ENCODE results near the gene PBOV1.

Gene PBOV1

DNA sequence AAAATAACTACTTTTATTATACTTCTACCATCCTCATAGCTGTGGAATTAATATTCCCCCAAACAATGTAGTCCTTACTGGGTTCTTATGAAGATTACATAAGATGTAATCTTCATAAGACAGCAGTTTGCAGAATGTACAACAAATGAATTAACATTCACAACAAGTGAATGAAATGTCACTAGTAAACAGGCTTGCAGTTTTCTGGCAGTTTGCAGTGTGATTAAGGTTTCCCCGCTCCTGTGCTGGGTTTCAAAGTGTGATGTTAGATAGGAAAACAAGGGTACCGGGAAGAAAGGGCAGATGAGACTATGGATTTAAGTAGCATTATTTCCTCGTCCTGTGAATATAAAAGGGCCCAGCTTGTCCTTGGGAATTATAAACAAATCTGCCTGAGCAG, 34.1 kb downstream of the PBOV1 start:
- ATAC-seq, result no peak
- TF ChIP-seq, protein P1, sequence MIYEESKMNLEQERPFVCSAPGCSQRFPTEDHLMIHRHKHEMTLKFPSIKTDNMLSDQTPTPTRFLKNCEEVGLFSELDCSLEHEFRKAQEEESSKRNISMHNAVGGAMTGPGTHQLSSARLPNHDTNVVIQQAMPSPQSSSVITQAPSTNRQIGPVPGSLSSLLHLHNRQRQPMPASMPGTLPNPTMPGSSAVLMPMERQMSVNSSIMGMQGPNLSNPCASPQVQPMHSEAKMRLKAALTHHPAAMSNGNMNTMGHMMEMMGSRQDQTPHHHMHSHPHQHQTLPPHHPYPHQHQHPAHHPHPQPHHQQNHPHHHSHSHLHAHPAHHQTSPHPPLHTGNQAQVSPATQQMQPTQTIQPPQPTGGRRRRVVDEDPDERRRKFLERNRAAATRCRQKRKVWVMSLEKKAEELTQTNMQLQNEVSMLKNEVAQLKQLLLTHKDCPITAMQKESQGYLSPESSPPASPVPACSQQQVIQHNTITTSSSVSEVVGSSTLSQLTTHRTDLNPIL (CRISPR knock-in tag; IDR thresholded peaks at IDR 0.05; ENCODE audit: low read depth), result no peak
- TF ChIP-seq CSDC2 (CRISPR knock-in tag; IDR thresholded peaks at IDR 0.05) (no peak), ZNF565 (CRISPR knock-in tag; conservative IDR thresholded peaks at IDR 0.05; ENCODE audit: low read depth) (no peak), TOX (CRISPR knock-in tag; IDR thresholded peaks at IDR 0.05; ENCODE audit: borderline replicate concordance) (no peak), TCF4 (CRISPR knock-in tag; IDR thresholded peaks at IDR 0.05; ENCODE audit: borderline replicate concordance) (no peak), ZFP30 (CRISPR knock-in tag; IDR thresholded peaks at IDR 0.05) (no peak), ZFP3 (CRISPR knock-in tag; IDR thresholded peaks at IDR 0.05) (no peak), OSR1 (CRISPR knock-in tag; IDR thresholded peaks at IDR 0.05) (no peak), RARB (CRISPR knock-in tag; IDR thresholded peaks at IDR 0.05) (no peak), ZNF70 (CRISPR knock-in tag; IDR thresholded peaks at IDR 0.05) (no peak), GLIS3 (CRISPR knock-in tag; IDR thresholded peaks at IDR 0.05) (no peak)
- TF ChIP-seq, protein P2, sequence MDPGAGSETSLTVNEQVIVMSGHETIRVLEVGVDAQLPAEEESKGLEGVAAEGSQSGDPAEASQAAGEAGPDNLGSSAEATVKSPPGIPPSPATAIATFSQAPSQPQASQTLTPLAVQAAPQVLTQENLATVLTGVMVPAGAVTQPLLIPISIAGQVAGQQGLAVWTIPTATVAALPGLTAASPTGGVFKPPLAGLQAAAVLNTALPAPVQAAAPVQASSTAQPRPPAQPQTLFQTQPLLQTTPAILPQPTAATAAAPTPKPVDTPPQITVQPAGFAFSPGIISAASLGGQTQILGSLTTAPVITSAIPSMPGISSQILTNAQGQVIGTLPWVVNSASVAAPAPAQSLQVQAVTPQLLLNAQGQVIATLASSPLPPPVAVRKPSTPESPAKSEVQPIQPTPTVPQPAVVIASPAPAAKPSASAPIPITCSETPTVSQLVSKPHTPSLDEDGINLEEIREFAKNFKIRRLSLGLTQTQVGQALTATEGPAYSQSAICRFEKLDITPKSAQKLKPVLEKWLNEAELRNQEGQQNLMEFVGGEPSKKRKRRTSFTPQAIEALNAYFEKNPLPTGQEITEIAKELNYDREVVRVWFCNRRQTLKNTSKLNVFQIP (CRISPR knock-in tag; IDR thresholded peaks at IDR 0.05; ENCODE audit: borderline replicate concordance, low read depth), result no peak
- TF ChIP-seq, protein P3, sequence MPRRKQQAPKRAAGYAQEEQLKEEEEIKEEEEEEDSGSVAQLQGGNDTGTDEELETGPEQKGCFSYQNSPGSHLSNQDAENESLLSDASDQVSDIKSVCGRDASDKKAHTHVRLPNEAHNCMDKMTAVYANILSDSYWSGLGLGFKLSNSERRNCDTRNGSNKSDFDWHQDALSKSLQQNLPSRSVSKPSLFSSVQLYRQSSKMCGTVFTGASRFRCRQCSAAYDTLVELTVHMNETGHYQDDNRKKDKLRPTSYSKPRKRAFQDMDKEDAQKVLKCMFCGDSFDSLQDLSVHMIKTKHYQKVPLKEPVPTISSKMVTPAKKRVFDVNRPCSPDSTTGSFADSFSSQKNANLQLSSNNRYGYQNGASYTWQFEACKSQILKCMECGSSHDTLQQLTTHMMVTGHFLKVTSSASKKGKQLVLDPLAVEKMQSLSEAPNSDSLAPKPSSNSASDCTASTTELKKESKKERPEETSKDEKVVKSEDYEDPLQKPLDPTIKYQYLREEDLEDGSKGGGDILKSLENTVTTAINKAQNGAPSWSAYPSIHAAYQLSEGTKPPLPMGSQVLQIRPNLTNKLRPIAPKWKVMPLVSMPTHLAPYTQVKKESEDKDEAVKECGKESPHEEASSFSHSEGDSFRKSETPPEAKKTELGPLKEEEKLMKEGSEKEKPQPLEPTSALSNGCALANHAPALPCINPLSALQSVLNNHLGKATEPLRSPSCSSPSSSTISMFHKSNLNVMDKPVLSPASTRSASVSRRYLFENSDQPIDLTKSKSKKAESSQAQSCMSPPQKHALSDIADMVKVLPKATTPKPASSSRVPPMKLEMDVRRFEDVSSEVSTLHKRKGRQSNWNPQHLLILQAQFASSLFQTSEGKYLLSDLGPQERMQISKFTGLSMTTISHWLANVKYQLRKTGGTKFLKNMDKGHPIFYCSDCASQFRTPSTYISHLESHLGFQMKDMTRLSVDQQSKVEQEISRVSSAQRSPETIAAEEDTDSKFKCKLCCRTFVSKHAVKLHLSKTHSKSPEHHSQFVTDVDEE (CRISPR knock-in tag; IDR thresholded peaks at IDR 0.05), result no peak
- TF ChIP-seq, protein P4, sequence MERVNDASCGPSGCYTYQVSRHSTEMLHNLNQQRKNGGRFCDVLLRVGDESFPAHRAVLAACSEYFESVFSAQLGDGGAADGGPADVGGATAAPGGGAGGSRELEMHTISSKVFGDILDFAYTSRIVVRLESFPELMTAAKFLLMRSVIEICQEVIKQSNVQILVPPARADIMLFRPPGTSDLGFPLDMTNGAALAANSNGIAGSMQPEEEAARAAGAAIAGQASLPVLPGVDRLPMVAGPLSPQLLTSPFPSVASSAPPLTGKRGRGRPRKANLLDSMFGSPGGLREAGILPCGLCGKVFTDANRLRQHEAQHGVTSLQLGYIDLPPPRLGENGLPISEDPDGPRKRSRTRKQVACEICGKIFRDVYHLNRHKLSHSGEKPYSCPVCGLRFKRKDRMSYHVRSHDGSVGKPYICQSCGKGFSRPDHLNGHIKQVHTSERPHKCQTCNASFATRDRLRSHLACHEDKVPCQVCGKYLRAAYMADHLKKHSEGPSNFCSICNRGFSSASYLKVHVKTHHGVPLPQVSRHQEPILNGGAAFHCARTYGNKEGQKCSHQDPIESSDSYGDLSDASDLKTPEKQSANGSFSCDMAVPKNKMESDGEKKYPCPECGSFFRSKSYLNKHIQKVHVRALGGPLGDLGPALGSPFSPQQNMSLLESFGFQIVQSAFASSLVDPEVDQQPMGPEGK (CRISPR knock-in tag; IDR thresholded peaks at IDR 0.05; ENCODE audit: borderline replicate concordance), result no peak
- TF ChIP-seq, protein P5, sequence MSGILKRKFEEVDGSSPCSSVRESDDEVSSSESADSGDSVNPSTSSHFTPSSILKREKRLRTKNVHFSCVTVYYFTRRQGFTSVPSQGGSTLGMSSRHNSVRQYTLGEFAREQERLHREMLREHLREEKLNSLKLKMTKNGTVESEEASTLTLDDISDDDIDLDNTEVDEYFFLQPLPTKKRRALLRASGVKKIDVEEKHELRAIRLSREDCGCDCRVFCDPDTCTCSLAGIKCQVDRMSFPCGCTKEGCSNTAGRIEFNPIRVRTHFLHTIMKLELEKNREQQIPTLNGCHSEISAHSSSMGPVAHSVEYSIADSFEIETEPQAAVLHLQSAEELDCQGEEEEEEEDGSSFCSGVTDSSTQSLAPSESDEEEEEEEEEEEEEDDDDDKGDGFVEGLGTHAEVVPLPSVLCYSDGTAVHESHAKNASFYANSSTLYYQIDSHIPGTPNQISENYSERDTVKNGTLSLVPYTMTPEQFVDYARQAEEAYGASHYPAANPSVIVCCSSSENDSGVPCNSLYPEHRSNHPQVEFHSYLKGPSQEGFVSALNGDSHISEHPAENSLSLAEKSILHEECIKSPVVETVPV (CRISPR knock-in tag; IDR thresholded peaks at IDR 0.05), result no peak

DNA sequence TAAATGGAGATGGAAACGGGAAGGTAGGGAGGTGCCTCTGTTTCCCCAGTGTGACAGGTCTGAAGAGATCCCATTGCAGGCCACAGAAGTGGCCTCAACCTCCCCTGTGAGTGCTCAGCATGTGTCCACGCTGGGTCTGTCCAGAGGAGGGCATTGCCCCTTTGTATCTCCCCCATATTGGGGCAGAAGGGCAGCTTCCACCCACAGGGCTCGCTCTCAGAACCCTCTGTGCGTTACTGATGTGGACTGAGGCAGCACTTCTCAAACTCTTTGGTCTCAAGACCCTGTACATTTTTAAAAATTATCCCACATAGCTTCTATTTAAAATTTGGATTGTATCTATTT, 34.5 kb downstream of the PBOV1 start:
- no peak for ATAC-seq
- TF ChIP-seq, protein P3 (CRISPR knock-in tag; IDR thresholded peaks at IDR 0.05), result no peak
- TF ChIP-seq ZNF8 (CRISPR knock-in tag; IDR thresholded peaks at IDR 0.05), result no peak
- TF ChIP-seq ISL1 (CRISPR knock-in tag; IDR thresholded peaks at IDR 0.05), result no peak
- TF ChIP-seq, protein P5 (CRISPR knock-in tag; IDR thresholded peaks at IDR 0.05), result no peak
- no peak for TF ChIP-seq GLIS3 (CRISPR knock-in tag; IDR thresholded peaks at IDR 0.05)
- TF ChIP-seq ZC3H10 (CRISPR knock-in tag; IDR thresholded peaks at IDR 0.05), result no peak
- no peak for TF ChIP-seq ARNTL (CRISPR knock-in tag; IDR thresholded peaks at IDR 0.05; ENCODE audit: borderline replicate concordance, low read depth)
- no peak for TF ChIP-seq SNAI2 (CRISPR knock-in tag; IDR thresholded peaks at IDR 0.05)
- TF ChIP-seq ZNF565 (CRISPR knock-in tag; conservative IDR thresholded peaks at IDR 0.05; ENCODE audit: low read depth), result no peak
